Breast epithelium (tissue), 3 donors: ENCODE results near the gene CPEB3.

Source experiments
- CTCF ChIP-seq, 3 donors: fragments of 450-650 bp; IDR thresholded peaks; one replicate each; pipeline ENCODE4 v1.5.1; 2016 to 2017; ENCODE audit warnings: antibody characterized with exemption in 3 of 3, mild to moderate bottlenecking in 3 of 3, moderate library complexity in 3 of 3
- POLR2AphosphoS5 ChIP-seq, 3 donors: sonication (generic); formaldehyde crosslinking; IDR thresholded peaks; one replicate each; pipeline ENCODE4 v1.6.1; 2017; ENCODE audit warnings: antibody characterized with exemption in 3 of 3

GRCh38 chr10:92183199-92183598, 107.7 kb downstream of the CPEB3 start:
- TF ChIP-seq CTCF (IDR thresholded peaks at IDR 0.05) (no peak), POLR2AphosphoS5 (IDR thresholded peaks at IDR 0.05) (no peak)
